ENCODE results near the gene MECP2.

GRCh38 chrX:154064637-154065435 lies 32.7 kb downstream of the MECP2 start:
- no peak for TF ChIP-seq CTCF (IDR thresholded peaks at IDR 0.05)
- no peak for TF ChIP-seq ZFX (IDR thresholded peaks at IDR 0.05; ENCODE audit: borderline replicate concordance)

All from 22Rv1 (cell line).